OCI-LY3 (cell line): ENCODE results near the gene EFEMP1.

Experiments
- CTCF ChIP-seq: fragments of 200-600, 300-600 bp; sonication (generic); IDR thresholded peaks from 2 replicates; pipeline ENCODE4 v1.5.1; 2014; ENCODE audit warnings: antibody characterized with exemption, low read length, low read depth
- EZH2phosphoT487 ChIP-seq: fragments of 200-600 bp; shearing (Covaris generic); IDR thresholded peaks from 2 replicates; pipeline ENCODE4 v1.6.1; 2018; ENCODE audit warnings: antibody characterized with exemption, mixed run types, low read depth

GRCh38 chr2:55864351-55865084, 59.1 kb downstream of the EFEMP1 start:
- TF ChIP-seq CTCF (no peak), EZH2phosphoT487 (no peak)
